K562 (cell line): Measurements from ENCODE around the gene STK33.

Experiments used
- ARID3B ChIP-seq: fragments of 250-450 bp; sonication (Bioruptor Pico); IDR thresholded peaks from 2 replicates; pipeline ENCODE4 v1.4.0; 2020; ENCODE audit warnings: borderline replicate concordance
- FOXM1 ChIP-seq, 2 experiments: fragments of 450-650 bp in 1 of 2; sonication (generic) in 1 of 2; formaldehyde crosslinking in 1 of 2; IDR thresholded peaks; 2 replicates each; pipeline versions ENCODE4 v1.6.1 to v1.9.0; 2017 to 2022; ENCODE audit warnings: low read depth in 2 of 2, mild to moderate bottlenecking in 2 of 2, missing genetic modification reagents in 1 of 2, moderate library complexity in 1 of 2
- HDAC1 ChIP-seq, 2 experiments: fragments of 450-650 bp; IDR thresholded peaks; 2 replicates each; pipeline ENCODE4 v1.6.1; 2016 to 2017; ENCODE audit warnings: inconsistent platforms in 1 of 2, mild to moderate bottlenecking in 1 of 2, moderate library complexity in 1 of 2
- POLR2AphosphoS5 ChIP-seq: IDR thresholded peaks from 2 replicates; pipeline ENCODE4 v1.6.1; 2011; ENCODE audit warnings: mild to moderate bottlenecking, low read depth, low read length, moderate library complexity; ENCODE audit not compliant: control insufficient read depth, insufficient read depth
- RBFOX2 ChIP-seq: fragments of 200-400 bp; formaldehyde crosslinking; IDR thresholded peaks from 2 replicates; pipeline ENCODE4 v1.6.1; 2017; ENCODE audit warnings: low read depth, mild to moderate bottlenecking, low read length, moderate library complexity
- REST ChIP-seq, 2 experiments: fragments of 450-650 bp; formaldehyde crosslinking in 1 of 2; IDR thresholded peaks; 2 replicates each; pipeline versions ENCODE4 v1.4.0 to v1.6.1; 2014 to 2020; ENCODE audit warnings: mild to moderate bottlenecking in 2 of 2, borderline replicate concordance in 1 of 2, low read depth in 1 of 2
- RFX5 ChIP-seq: IDR thresholded peaks from 2 replicates; pipeline ENCODE4 v1.6.1; 2011; ENCODE audit warnings: low read depth, mild to moderate bottlenecking, improper control_type of control experiment, low read length
- SIX5 ChIP-seq, 2 experiments: IDR thresholded peaks; 2 replicates each; pipeline ENCODE4 v1.6.1; 2011; ENCODE audit warnings: low read length in 2 of 2, borderline replicate concordance in 1 of 2, low read depth in 1 of 2, mild to moderate bottlenecking in 1 of 2, moderate library complexity in 1 of 2; ENCODE audit not compliant: insufficient read depth in 1 of 2
- TARDBP ChIP-seq: fragments of 450-650 bp; IDR thresholded peaks from 2 replicates; pipeline ENCODE4 v1.6.1; 2016
- ZNF586 ChIP-seq: fragments of 450-650 bp; formaldehyde crosslinking; conservative IDR thresholded peaks from 2 replicates; pipeline ENCODE4 v1.4.0; 2020; ENCODE audit warnings: mild to moderate bottlenecking, moderate library complexity

DNA sequence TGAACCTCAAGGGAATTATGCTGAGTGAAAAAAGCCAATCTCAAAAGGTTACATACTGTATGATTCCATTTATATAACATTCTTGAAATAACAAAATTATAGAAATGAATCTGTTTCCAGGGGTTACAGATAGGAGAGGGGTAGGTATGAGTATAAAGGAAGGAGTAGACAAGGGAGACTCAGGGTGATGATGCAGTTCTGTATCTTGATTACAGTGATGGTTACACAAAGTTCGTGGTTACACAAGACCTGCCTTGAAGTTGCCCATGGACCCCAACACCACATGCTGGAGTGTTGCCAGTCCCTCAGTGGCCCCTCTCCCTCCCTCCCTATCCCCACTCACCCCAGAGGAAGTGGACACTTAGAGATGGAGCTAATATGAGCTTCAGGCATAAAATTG is 20.3 kb downstream of the STK33 start:
- TF ChIP-seq SIX5 (IDR thresholded peaks at IDR 0.05; ENCODE audit: borderline replicate concordance in 1 of 2, insufficient read depth in 1 of 2, low read depth in 1 of 2, low read length in 2 of 2) (no peak), ZNF586 (CRISPR knock-in tag) (no peak), HDAC1 (IDR thresholded peaks at IDR 0.05) (no peak), POLR2AphosphoS5 (no peak), REST (IDR thresholded peaks at IDR 0.05; ENCODE audit: borderline replicate concordance) (no peak), REST (CRISPR knock-in tag; IDR thresholded peaks at IDR 0.05; ENCODE audit: low read depth) (no peak), RFX5 (no peak), RBFOX2 (no peak), ARID3B (CRISPR knock-in tag) (no peak), FOXM1 (IDR thresholded peaks at IDR 0.05; ENCODE audit: low read depth) (no peak), FOXM1 (CRISPR knock-in tag; IDR thresholded peaks at IDR 0.05; ENCODE audit: low read depth) (no peak), TARDBP (no peak)
